Activated CD4-positive, CD25-positive, alpha-beta regulatory T cell (primary cell): ENCODE data around the gene SLC10A1.
"Not testable (repeated sequence)": the region's sequence is repeated elsewhere in the genome, so short reads cannot be mapped to it uniquely, and the experiment has no call there.

Experiments used
- DNase-seq, 4 experiments: peaks; one replicate each; lab custom pipeline; 2025; lab: John Stamatoyannopoulos, UW

The SLC10A1 gene

DNA sequence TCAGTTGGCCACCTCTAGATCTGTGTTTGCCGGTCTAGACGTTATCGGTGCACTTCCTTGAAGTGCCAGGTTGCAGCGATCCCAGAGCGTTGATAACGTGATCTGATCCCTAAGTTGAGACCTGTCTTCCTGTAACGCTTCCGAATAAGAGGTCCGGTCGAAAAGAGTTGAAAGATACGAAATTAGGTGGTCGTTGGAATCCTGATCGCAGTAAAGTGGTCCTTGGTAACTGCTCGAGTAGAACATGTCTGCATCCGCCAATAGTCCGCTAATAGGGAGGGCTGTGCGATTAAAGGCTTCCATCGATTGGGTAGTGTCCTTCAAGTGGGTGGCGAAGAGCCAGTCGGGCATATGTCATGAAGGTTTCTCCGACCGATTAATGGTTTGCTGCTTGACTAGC lies 27.4 kb downstream of the SLC10A1 start:
- DNase-seq = no peak

DNA sequence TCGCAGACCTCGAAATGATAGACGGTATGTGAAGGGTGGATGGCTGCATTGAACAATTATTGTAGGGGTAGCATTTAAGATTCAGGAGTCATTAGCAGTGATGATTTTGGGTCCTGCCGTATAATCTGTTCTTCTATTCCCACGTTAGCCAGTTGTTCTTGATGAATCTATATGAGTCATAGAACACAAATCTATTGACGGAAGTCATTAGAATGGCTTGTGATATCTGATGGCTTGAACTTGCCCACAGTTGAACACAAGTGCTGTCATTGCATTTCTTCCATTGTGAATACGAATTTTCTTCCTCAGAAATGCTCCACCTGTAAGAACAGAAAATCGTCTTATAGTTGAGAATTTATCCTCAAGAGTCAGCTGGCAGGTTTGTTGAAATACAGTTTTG lies 28.2 kb downstream of the SLC10A1 start:
- DNase-seq = no peak

DNA sequence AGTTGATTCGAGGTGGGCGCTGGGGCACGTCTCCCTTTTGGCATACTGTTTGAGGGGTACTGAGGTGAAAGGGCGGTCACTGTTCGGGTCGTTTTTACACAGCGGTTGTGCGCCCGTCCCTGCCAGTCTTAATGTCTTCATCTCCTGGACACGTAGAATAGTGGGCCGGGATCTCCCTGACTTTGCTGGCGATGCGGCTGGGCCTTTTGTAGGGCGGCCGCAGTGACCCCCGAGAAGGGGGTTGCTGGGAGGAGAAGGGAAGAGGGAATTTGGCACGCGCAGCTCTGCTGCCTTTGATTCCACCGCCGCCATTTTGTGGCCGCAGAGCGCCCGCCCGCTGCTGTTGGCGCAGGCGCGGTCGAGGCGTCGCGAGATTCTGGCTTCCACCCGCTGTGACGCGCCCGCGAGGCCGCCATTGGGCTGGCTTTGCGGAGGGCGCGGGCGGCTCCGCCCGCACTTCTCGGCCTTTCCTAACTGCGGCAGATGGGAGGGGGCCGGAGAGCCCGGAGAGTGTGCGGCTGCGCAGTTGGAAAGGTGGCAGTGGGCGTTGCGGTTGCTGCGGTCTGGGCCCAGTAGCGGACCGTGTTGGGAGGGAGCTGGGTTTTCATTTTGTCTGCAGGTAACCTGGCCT lies 29.6 kb downstream of the SLC10A1 start:
- peak; percentile 82 to 85 (median 84) for DNase-seq

DNA sequence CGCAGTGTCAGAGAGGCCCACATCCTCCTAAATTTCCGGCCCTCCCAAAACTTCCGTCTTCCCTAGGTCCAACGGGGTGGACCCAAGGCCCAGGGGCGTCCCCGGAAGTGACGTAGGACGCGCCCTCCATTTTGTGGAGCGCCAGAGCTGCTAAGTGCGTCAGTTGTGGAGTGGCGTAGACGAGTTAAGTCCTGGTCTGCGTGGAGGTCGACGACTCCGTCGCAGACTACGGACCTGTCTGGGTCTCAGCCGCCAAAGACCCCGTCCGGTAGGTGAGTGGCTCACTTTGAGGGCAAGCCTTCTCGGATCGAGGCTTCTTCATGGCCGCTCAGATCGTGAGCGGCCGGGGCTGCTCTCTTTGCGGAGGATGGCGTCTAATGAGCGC lies 30.1 kb downstream of the SLC10A1 start, which contains the start of gene SRSF5:
Gene SRSF5, plus strand, starts transcription at position 159 of the 385 bp plus-strand sequence. CDS start 1,015 bp downstream, outside the sequence.
- peak; percentile 80 to 90 (median 85) for DNase-seq

DNA sequence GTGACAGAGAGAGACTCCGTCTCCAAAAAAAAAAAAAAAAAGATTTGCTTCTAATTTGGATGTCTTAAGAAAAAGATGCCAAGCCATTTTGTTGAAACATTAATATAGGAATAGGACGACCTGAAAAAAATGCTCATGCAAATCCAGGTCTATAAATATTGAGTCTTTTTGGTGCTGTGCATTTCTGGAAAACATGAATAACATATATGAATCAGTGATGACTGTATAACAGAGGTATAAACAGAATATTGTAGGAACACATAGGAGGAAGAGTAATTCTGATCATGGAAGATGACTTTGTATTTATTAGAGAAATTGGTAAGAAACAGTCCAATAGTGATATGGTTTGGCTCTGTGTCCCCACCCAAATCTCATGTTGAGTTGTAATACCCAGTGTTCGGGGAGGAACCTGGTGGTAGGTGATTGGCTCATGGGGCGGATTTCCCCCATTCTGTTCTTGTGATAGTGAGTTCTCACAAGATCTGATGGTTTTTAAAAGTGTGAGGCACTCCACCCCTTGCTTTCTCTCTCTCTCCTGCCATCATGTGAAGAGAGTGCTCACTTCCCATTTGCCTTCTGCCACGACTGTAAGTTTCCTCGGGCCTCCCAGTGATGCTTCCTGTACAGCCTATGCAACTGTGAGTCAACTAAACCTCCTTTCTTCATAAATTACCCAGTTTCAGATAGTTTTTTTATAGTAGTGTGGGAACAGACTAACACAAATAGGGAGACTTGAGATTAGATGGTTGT lies 33.1 kb downstream of the SLC10A1 start:
- DNase-seq = no peak

DNA sequence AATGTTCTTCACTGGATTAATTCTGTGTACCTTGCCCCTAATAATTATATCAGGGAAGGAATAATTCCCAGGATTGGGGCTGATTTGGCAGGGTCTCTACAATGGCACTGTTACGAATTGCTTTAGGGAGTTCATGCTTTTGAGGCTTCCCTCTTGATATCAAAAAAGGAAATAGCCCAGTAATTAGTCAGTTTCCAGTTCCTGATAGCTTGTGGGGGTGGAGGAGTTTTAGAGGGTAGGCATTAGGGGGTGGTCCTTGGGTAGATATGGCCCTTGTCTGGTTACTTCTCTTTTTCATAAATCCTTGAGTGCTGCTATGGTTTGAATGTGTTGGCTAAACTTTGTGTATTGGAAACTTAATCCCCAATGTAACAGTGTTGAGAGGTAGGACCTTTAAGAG lies 36.2 kb downstream of the SLC10A1 start:
- no peak for DNase-seq

DNA sequence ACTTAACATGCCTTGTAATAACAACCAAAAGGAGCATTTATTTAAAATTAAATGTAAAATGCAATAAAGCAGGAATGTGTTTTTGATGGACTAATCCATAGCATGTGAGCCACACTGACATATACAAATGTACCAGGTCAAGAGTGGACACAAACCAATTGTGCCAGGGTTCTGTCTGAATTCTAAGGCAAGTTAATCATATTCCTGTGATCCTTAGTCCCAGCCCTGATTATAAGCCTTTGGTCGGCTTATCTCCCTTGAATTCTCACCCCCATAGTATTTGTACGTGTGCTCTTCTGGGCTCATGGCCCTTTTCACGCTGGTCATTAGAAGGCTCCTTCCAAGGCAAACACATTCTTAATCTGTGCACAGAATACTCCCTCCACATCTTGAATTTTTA lies 40.7 kb downstream of the SLC10A1 start:
- no peak for DNase-seq

DNA sequence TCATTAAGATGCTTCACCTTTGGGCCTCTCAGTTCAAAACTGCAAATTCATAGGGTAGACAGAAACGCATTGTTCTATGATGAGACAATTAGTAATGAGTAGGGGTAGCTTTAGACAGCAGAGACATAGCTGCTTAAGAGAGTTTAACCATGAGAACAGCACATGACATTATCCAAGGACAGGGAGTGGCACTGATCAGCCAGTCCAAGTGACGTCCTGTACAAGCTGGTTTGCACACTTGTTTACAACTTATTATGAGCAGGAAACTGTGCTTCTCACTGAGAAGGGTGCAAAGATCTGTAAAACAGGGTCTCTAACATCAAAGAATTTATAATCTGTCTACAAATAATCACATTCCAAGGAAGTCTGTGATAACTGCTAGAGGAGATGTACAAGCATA lies 41.3 kb downstream of the SLC10A1 start:
- DNase-seq = no peak

DNA sequence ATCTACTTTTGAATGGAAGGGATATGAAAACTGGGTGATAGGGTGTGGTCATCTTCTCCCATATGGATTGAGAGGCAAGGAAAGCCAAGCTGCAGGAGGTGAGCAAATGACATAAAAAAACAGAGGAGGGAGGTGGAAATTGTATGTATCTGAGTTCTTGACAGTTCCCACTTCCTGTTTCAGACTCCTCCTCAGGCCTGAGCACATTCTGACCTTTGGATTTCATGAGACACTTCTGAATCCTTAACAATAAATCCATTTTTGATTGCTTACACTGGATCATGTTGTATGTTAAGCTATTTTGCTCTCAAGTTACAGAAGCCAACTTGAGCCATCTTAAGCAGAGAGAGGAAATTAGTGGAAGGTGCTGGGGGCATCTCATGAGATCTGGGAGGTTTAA lies 41.7 kb downstream of the SLC10A1 start:
- DNase-seq = no peak

DNA sequence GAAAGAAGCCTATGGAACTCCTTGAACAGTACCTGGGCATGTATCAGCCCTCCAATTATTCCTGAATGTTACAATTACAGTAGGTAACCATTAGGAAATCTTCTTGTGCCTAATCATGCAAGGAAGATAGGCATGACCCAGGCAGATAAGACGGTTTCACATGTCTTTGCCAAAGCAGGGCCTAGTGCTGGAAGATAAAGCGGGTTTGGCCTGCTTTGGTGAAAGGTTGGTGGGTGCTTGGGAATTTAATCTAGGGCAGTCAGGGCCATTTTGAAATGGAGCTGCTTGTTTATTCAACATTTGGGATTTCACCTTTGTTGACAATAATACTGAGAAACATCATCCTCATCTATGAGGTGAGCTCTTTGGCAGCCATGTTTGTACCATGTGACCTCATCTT lies 42.6 kb downstream of the SLC10A1 start:
- DNase-seq = no peak

DNA sequence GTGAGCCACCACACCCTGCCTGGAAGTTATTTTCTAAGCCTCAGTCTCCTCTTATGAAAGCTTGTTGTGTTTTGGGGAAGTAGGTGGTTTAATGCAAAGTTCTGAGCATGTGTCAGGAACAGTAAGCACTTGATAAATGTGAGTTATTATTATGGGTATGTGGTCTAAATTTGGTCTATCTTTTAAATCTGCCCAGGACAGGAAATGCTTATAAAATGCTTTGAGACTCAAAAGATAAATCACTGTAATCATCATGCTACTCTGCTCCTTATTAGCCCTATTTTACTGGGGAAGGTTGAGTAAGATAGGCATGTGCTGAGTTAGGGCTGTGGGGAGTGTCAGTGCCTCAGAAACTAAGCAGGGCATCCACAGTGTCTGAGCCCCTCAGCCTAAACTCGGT lies 43.2 kb downstream of the SLC10A1 start:
- DNase-seq = no peak

DNA sequence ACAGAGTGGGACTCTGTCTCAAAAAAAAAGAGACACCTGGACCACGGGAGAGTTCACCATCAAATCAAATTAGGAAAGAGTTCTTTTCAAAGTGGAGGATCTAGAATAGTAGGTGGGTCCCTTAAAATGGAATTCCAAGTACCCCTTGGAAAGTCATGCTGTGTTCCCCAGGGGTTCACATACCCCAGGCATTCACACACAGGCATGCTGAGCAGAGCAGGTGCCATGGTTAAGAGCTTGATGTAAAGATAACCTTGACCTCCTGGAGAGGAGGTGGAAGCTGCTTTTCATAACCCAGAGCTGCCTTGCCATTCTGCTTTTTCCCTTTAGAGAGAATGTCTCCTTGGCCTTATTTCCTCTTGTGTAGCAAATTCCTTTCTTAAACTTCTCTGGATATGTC lies 44.3 kb downstream of the SLC10A1 start:
- DNase-seq = no peak

DNA sequence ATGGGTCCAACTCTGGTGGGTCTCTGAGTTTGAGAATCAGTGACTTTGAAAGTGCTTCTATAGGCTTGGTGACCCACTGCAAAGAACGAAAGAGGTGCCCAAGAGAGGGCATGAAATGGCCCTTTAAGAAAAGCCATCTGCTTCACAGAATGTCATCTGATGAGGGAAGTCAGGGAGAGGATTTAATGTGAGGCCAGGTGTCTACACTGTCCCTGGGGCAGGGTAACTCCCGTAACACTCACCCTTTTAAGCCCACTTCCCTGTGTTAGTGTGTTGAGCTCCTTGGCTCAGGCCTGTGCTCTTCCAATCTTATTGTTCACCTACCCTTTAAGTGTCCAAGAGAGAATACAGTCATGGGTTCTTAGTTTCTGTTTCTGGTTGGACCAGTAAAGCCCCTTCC lies 46.5 kb downstream of the SLC10A1 start:
- DNase-seq = no peak

DNA sequence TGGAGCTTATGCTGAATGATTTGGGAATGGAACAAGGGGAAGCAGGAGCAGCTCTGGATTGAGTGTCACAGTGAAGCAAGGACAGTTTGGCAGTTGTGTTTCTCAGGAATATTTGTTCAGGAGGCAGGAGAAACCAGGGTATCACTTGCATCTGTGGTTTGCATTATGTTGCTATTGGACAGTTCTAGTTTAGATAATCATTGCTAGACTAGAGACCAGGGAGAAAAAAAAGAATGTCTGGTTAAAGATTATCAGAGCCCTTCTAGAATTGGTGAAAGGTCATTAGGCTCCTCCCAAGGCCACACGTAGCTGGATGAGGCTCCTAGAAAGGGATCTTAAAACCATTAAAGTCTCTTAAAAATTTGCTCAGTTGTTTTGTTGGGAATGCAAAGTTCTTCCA lies 47.1 kb downstream of the SLC10A1 start:
- DNase-seq = no peak

DNA sequence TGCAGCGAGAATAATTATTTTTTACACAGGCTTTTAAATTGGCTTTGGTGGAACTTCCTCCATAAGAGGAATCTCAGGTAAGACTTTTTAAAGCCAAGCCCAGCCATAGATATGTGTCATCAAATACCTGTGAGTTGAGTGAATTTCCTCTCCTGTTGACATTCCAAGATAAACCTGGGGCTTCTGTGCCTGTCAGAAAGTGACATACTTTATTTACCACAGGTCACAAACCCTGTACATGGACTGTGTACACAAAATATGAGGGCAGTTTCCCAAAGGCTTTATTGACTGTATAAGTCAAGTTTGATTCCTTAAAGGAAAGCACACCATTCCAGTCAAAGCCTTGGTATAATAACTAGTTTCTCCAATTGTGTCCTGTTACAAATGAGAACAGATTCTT lies 56.0 kb downstream of the SLC10A1 start:
- DNase-seq = no peak

DNA sequence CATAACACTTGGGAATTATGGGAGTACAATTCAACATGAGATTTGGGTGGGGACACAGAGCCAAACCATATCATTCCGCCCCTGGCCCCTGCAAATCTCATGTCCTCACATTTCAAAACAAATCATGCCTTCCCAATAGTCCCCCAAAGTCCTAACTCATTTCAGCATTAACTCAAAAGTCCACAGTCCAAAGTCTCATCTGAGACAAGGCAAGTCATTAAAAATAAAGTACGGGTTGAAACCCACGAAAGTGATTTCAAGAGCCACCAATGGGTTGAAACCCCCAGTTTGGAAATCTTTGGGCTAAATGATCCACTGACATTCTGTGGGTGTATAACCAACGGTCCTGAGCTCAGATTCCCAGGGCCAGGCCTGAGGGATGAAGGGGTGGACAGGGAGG lies 60.6 kb downstream of the SLC10A1 start:
- not testable (repeated sequence) for DNase-seq

DNA sequence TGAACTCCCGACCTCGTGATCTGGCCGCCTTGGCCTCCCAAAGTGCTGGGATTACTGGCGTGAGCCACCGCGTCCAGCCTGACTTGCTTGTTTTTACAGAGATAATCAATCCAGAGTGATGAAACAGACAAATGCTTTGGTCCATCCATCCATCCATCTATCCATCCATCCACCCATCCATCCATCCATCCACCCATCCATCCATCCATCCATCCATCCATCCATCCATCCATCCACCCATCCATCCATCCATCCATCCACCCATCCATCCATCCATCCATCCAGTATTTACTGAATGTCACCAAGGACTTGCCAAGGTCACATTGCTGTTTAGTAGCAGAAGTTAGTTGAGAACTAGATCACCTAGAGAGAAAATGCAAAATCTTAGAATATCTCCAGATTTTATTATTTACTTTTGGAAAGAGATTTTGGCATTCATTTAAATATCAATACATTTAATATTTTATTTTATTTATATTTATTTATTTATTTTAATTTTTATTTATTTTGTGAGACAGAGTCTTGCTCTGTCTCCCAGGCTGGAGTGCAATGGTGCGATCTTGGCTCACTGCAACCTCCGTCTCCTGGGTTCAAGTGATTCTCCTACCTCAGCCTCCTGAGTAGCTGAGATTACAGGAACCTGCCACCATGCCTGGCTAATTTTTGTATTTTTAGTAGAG lies 65.0 kb downstream of the SLC10A1 start:
- not testable (repeated sequence) for DNase-seq

DNA sequence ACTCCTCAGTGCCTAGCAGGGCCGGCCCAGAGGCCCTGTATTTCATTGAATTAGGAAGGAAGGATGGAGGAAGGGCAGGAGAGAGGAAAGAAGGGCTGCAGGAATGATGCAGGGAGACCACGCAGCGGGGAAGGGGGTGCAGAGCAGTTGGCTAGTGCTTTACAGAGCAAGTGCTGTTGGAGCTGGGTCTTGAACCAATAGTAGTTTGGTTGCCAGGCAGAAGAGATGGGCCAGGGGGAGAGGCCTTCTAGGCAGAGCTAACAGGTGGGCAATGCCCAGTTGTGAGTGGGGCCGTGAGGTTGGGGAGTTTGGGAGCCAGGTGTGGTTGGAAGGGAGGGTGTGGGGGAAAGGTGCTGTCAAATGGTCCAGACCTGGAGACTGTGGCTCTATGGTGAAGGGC lies 69.2 kb downstream of the SLC10A1 start:
- no peak for DNase-seq

DNA sequence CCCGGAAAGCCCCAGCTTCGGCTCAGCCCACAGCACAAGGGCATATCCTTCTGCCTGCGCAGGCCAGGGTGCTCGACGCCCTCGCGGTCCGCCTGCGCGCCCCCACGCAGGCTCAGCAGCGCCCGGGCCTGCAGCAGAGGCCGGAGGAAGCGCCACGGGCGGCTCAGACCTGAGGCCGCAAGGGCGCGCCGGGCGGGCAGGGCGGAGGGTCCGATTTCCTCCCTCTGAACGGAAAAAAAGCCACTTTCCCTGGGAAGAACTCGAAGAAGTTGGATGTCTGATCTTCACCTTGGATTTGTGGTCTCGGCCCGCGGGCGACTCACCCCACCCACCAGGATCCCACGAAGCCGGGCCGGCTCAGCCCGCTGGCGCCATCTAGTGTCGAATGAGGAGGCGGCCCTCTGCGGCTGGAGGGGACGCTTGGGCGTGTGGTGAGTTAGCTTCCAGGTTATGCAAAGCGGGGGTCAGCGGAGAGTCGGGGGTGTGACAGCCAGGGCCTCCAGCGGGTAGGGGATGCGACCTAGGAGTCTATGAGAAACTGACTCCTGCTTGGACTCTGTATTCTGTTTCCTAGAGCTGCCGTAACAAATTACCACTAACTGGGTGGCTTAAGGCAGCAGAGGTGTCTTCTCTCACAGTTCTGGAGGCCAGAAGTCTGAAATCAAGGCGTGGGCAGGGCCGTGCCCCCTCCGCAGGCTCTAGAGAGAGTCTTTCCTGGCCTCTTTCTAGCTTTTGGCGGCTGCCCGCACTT lies 70.1 kb downstream of the SLC10A1 start:
- DNase-seq = peak; percentile 72 to 84 (median 76)
